B cell (primary cell): ENCODE results near the gene AKT3. TPM values are rescaled to one million over a fixed set of nuclear protein-coding genes. Genes with fewer than 3 reads are reported as not detected.

Source experiments
- ATAC-seq: fragments of 200-7000 bp; cut with Tn5 transposase; one replicate; pipeline ENCODE4 v1.10.0; 2021; ENCODE audit warnings: low read depth, mild to moderate bottlenecking, moderate number of reproducible peaks, moderate library complexity
- CTCF ChIA-PET: fragments of 350-600 bp; sonication (Branson Sonifier 250); formaldehyde crosslinking; loops from one replicate; lab custom pipeline; 2021; ENCODE audit warnings: antibody characterized with exemption, inconsistent platforms; lab: Charles Lee
- POLR2A ChIA-PET: fragments of 350-600 bp; sonication (Branson Sonifier 250); formaldehyde crosslinking; loops from one replicate; lab custom pipeline; 2021; ENCODE audit warnings: antibody characterized with exemption; lab: Charles Lee
- DNase-seq: peaks from one replicate; pipeline ENCODE4 v3.0.0; 2013
- H2AFZ ChIP-seq: 2 replicates; pipeline ENCODE4 v1.6.1; 2012; ENCODE audit warnings: mild to moderate bottlenecking, low read depth, low read length; ENCODE audit not compliant: insufficient read depth, poor library complexity, severe bottlenecking
- H3K27ac ChIP-seq, 2 donors: 1 replicate in 1 of 2; 2 replicates in 1 of 2; pipeline ENCODE4 v1.5.1; 2012 to 2013; ENCODE audit warnings: low read length in 2 of 2, mild to moderate bottlenecking in 2 of 2, moderate library complexity in 1 of 2
- H3K27me3 ChIP-seq, 4 experiments: fragments of 200-600 bp in 1 of 4; sonication (generic) in 1 of 4; replicated peaks in 1 of 4; 1 replicate in 2 of 4; 2 replicates in 2 of 4; pipeline versions ENCODE4 v1.6.1 to v1.7.0; 2013 to 2016; ENCODE audit warnings: low read length in 3 of 4, mild to moderate bottlenecking in 2 of 4, mixed read lengths in 1 of 4, moderate library complexity in 1 of 4; ENCODE audit not compliant: insufficient read depth in 4 of 4, control insufficient read depth in 3 of 4; ENCODE audit errors: control extremely low read depth in 1 of 4
- H3K36me3 ChIP-seq, 2 experiments: replicated peaks in 1 of 2; 1 replicate in 1 of 2; 2 replicates in 1 of 2; pipeline versions ENCODE4 v1.6.1 to v1.7.1; 2013; ENCODE audit warnings: low read length in 1 of 2; ENCODE audit not compliant: insufficient read depth in 2 of 2, control insufficient read depth in 1 of 2; ENCODE audit errors: control extremely low read depth in 1 of 2, extremely low read depth in 1 of 2
- H3K4me1 ChIP-seq, 2 donors: fragments of 200-600 bp in 1 of 2; sonication (generic) in 1 of 2; 1 replicate in 1 of 2; 2 replicates in 1 of 2; pipeline versions ENCODE4 v1.5.1 to v1.6.1; 2013 to 2017; ENCODE audit warnings: low read length in 2 of 2; ENCODE audit not compliant: control insufficient read depth in 2 of 2, insufficient read depth in 2 of 2
- H3K4me2 ChIP-seq: replicated peaks from 2 replicates; pipeline ENCODE3; 2012; ENCODE audit warnings: mild to moderate bottlenecking, low read depth, low read length; ENCODE audit not compliant: poor library complexity, severe bottlenecking
- H3K4me3 ChIP-seq, 5 experiments: fragments of 200-600 bp in 1 of 5; sonication (generic) in 1 of 5; 1 replicate in 3 of 5; 2 replicates in 2 of 5; pipeline versions ENCODE4 v1.5.1 to v1.7.0; 2011 to 2016; ENCODE audit warnings: low read length in 4 of 5, mild to moderate bottlenecking in 4 of 5, low read depth in 2 of 5, control low read depth in 1 of 5, moderate library complexity in 1 of 5; ENCODE audit not compliant: insufficient read depth in 1 of 5; ENCODE audit errors: control extremely low read depth in 1 of 5, extremely low read depth in 1 of 5
- H3K79me2 ChIP-seq: fragments of 200-600 bp; sonication (generic); one replicate; pipeline ENCODE4 v1.6.0; 2016; ENCODE audit warnings: low read length; ENCODE audit not compliant: control insufficient read depth, insufficient read depth
- H3K9ac ChIP-seq: fragments of 200-600 bp; sonication (generic); 2 replicates; pipeline ENCODE4 v1.6.1; 2017; ENCODE audit warnings: mild to moderate bottlenecking, low read length, moderate library complexity
- H3K9me3 ChIP-seq, 3 donors: one replicate each; pipeline versions ENCODE4 v1.6.1 to v1.7.1; 2013; ENCODE audit warnings: low read length in 2 of 3; ENCODE audit not compliant: control insufficient read depth in 2 of 3, insufficient read depth in 1 of 3; ENCODE audit errors: control extremely low read depth in 1 of 3
- H4K20me1 ChIP-seq: 2 replicates; pipeline ENCODE4 v1.6.0; 2012; ENCODE audit warnings: mild to moderate bottlenecking, low read length; ENCODE audit not compliant: insufficient read depth, control insufficient read depth, poor library complexity, severe bottlenecking
- H3K27ac Mint-ChIP-seq: one replicate; pipeline ENCODE4 v1.8.0; 2021; ENCODE audit warnings: mixed read lengths
- H3K27me3 Mint-ChIP-seq: one replicate; pipeline ENCODE4 v1.8.0; 2021; ENCODE audit warnings: mixed read lengths
- H3K4me1 Mint-ChIP-seq: one replicate; pipeline ENCODE4 v1.8.0; 2021; ENCODE audit warnings: mixed read lengths
- H3K4me3 Mint-ChIP-seq: one replicate; pipeline ENCODE4 v1.8.0; 2021; ENCODE audit warnings: mixed read lengths
- H3K9me3 Mint-ChIP-seq: one replicate; pipeline ENCODE4 v1.8.0; 2022; ENCODE audit warnings: mixed read lengths; ENCODE audit not compliant: insufficient read depth
- CTCF ChIP-seq: fragments of 200-600 bp; IDR thresholded peaks from one replicate; pipeline ENCODE4 v1.8.0; 2022; ENCODE audit warnings: antibody characterized with exemption, mild to moderate bottlenecking
- EZH2 ChIP-seq: IDR thresholded peaks from 2 replicates; pipeline ENCODE4 v1.6.1; 2012; ENCODE audit warnings: borderline replicate concordance, low read depth, mild to moderate bottlenecking, moderate library complexity, low read length; ENCODE audit not compliant: insufficient read depth, poor library complexity, severe bottlenecking
- WGBS: methylation state at CpG from one replicate; pipeline ENCODE4 v1.1.5; 2013; ENCODE audit warnings: missing lambda C conversion rate; ENCODE audit not compliant: insufficient coverage; 5-methylcytosine and 5-hydroxymethylcytosine counted together
- intact Hi-C: fragments of 100-400 bp; cut with micrococcal nuclease; formaldehyde crosslinking; loops from one replicate; pipeline ENCODE4 v1.10.0; 2022
- polyA plus RNA-seq: library from polyadenylated mRNA; depleted of rRNA; stranded (reverse); fragments of >200 nt; gene quantifications from 2 replicates; pipeline ENCODE4 v1.2.3, GENCODE V29; 2012
- total RNA-seq, 2 donors: library from RNA; stranded (reverse); fragments of 120-200 nt in 1 of 2; gene quantifications; 1 replicate in 1 of 2; 2 replicates in 1 of 2; pipeline versions ENCODE4 v1.2.3 to v1.2.4, GENCODE V29; 2013 to 2022

The AKT3 gene
- total and polyA plus RNA-seq, 2 donors (not counting 1 experiment from before 2014, with no cell fraction given) = 4.4 to 148 TPM

DNA sequence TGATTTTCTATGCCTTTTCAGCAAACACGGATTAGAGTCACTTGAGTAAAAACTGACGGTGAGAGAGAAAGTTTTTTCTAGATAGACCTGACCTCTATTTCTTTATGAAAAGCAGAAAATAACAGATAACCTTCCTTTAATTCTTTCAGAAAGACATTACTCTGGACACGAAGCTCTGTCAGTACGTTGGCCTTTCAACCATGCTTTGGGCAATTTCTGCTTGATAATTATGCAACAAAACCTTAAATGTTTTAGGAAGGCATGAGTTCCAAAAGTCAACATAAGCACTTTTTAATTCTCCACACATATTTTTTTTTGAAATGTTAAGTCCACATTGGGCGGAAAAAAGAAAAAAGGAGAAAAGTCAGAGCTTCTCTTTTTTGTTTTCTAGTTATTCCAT lies 137.8 kb downstream of the AKT3 start:
- no peaks in the 10 kb centered on the region for H3K9me3 Mint-ChIP-seq
- Histone ChIP-seq H3K27ac (no peak overlapping the region), H3K9me3 (no peaks in the 10 kb centered on the region), H3K36me3 (no peaks in the 10 kb centered on the region), H3K4me1 (peaks cover 0 to 3% of the 10 kb centered on the region in 2 donors), H3K27me3 (no peaks in the 10 kb centered on the region), H3K9ac (no peak overlapping the region), H3K4me2 (no peak overlapping the region), H3K79me2 (peaks cover 6% of the 10 kb centered on the region), H3K4me3 (no peak overlapping the region), H4K20me1 (no peaks in the 10 kb centered on the region), H2AFZ (no peak overlapping the region)
- H3K27ac Mint-ChIP-seq = no peak overlapping the region
- intact Hi-C loops = no loop called here
- peaks cover 13% of the 10 kb centered on the region for H3K4me1 Mint-ChIP-seq
- TF ChIP-seq EZH2 = no peak
- no peak for DNase-seq
- 90% methylated on average over 2 of the region's 5 CpGs for WGBS
- no peak overlapping the region for H3K4me3 Mint-ChIP-seq
- POLR2A ChIA-PET = no interaction called here
- no peaks in the 10 kb centered on the region for H3K27me3 Mint-ChIP-seq
- ATAC-seq = no peak
- CTCF ChIA-PET = interaction anchor here (4.8 kb wide), 1 partner anchor 38 kb away, joined by 32 read pairs; no protein-coding TSS in a partner anchor

GRCh38 chr1:243710467-243710866 lies 139.6 kb downstream of the AKT3 start:
- H3K4me1 ChIP-seq = peaks cover 0 to 3% of the 10 kb centered on the region in 2 donors
- H3K27me3 Mint-ChIP-seq = no peaks in the 10 kb centered on the region
- ChIA-PET POLR2A (no interaction called here), CTCF (interaction anchor here (1.1 to 4.8 kb wide), 6 partner anchors 10 to 563 kb away, joined by 3 to 32 read pairs (median 4); no protein-coding TSS in a partner anchor)
- intact Hi-C loops = loop anchor here (2.0 kb wide), 1 partner anchor 16 kb away; no protein-coding TSS in a partner anchor
- peaks cover 13% of the 10 kb centered on the region for H3K4me1 Mint-ChIP-seq
- DNase-seq (no peak), ATAC-seq (no peak)
- no peaks in the 10 kb centered on the region for H4K20me1 ChIP-seq
- H3K27me3 ChIP-seq = no peaks in the 10 kb centered on the region
- no peak overlapping the region for H3K4me3 ChIP-seq
- 83% methylated on average over 1 of the region's 4 CpGs for WGBS
- H3K9ac ChIP-seq = no peak overlapping the region
- no peak overlapping the region for H2AFZ ChIP-seq
- H3K9me3 ChIP-seq = no peaks in the 10 kb centered on the region
- H3K4me3 Mint-ChIP-seq = no peak overlapping the region
- no peak overlapping the region for H3K27ac Mint-ChIP-seq
- no peak for TF ChIP-seq EZH2
- TF ChIP-seq CTCF = no peak
- H3K36me3 ChIP-seq = no peaks in the 10 kb centered on the region
- H3K4me2 ChIP-seq = no peak overlapping the region
- no peak overlapping the region for H3K27ac ChIP-seq
- H3K9me3 Mint-ChIP-seq = no peaks in the 10 kb centered on the region
- H3K79me2 ChIP-seq = no peaks in the 10 kb centered on the region
